NT2/D1 (cell line): ENCODE measurements around the gene SARNP.
"Not testable (repeated sequence)": the region's sequence is repeated elsewhere in the genome, so short reads cannot be mapped to it uniquely, and the experiment has no call there.

Experiments
- DNase-seq: peaks from one replicate; pipeline ENCODE4 v3.0.0-alpha.2; 2011; ENCODE audit warnings: low read depth, low spot score
- H3K27me3 ChIP-seq: 2 replicates; pipeline ENCODE4 v1.6.0; 2011; ENCODE audit warnings: mild to moderate bottlenecking; ENCODE audit not compliant: insufficient read length, insufficient read depth
- H3K36me3 ChIP-seq: 2 replicates; pipeline ENCODE4 v1.6.1; 2011; ENCODE audit warnings: mild to moderate bottlenecking, low read length, mixed read lengths; ENCODE audit not compliant: insufficient read depth, insufficient read length
- H3K4me1 ChIP-seq: 2 replicates; pipeline ENCODE4 v1.5.1; 2011; ENCODE audit not compliant: insufficient read depth, insufficient read length
- H3K4me3 ChIP-seq: 2 replicates; pipeline ENCODE4 v1.5.1; 2011; ENCODE audit warnings: low read depth; ENCODE audit not compliant: insufficient read length
- H3K9ac ChIP-seq: 2 replicates; pipeline ENCODE4 v1.6.0; 2011; ENCODE audit warnings: low read depth; ENCODE audit not compliant: insufficient read length
- H3K9me3 ChIP-seq: 2 replicates; pipeline ENCODE4 v1.5.1; 2011; ENCODE audit warnings: mild to moderate bottlenecking, low read length; ENCODE audit not compliant: insufficient read depth
- SUZ12 ChIP-seq: IDR thresholded peaks from 2 replicates; pipeline ENCODE4 v1.6.1; 2011; ENCODE audit not compliant: insufficient read length, insufficient read depth; ENCODE audit errors: extremely low read depth
- YY1 ChIP-seq: IDR thresholded peaks from 2 replicates; pipeline ENCODE4 v1.6.1; 2011; ENCODE audit not compliant: insufficient read length, insufficient read depth
- ZNF274 ChIP-seq: IDR thresholded peaks from 2 replicates; pipeline ENCODE4 v1.6.1; 2011; ENCODE audit warnings: mild to moderate bottlenecking, low read depth, low read length

SARNP gene

DNA sequence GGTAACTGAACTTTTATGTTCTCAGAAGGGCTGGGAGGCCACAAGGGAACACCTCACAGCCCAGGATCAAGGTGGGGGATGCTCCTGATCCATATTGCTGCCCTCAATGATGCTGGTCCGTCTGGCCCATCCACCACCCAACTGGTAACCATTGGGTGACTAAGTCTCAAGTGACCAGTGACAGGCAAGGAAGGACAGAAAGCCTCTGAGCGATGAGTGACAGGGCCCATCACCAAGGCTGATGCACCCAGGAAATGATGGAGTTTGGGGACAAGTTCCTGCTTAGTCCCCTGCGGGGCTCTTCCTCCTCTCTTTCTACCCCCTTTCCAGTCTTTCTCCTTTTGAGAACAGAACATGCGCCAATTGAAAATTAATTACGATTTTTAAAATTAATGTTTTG is 27.8 kb upstream of the SARNP start:
- no peaks in the 10 kb centered on the region for H3K27me3 ChIP-seq
- DNase-seq, result no peak
- peaks cover 9% of the 10 kb centered on the region for H3K4me1 ChIP-seq
- H3K9me3 ChIP-seq, result no peaks in the 10 kb centered on the region
- peaks cover 10% of the 10 kb centered on the region for H3K36me3 ChIP-seq
- H3K4me3 ChIP-seq, result no peak overlapping the region
- TF ChIP-seq ZNF274 (no peak), SUZ12 (no peak), YY1 (no peak)
- H3K9ac ChIP-seq, result no peak overlapping the region

GRCh38 chr12:55844961-55845360 is 27.4 kb upstream of the SARNP start:
- Histone ChIP-seq H3K4me1 (peaks cover 9% of the 10 kb centered on the region), H3K4me3 (no peak overlapping the region), H3K9me3 (no peaks in the 10 kb centered on the region), H3K9ac (no peak overlapping the region), H3K36me3 (peaks cover 12% of the 10 kb centered on the region), H3K27me3 (no peaks in the 10 kb centered on the region)
- TF ChIP-seq SUZ12, result no peak
- TF ChIP-seq ZNF274, result no peak
- no peak for TF ChIP-seq YY1
- no peak for DNase-seq

DNA sequence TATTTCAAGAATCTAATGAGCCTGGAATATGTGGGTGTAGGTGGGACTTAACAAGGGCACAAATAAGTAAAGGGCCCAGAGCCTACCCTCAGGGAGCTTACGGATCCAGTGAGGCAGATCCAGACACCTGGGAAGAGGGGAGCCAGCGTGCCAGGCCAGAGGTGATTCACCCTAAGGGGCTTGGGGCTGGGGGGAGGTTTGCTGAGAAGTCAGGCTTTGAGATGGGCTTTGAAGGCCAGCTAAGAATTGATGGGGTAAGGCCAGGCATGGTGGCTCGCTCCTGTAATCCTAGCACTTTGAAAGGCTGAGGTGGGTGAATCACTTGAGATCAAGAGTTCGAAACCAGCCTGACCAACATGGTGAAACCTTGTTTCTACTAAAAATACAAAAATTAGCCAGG is 25.9 kb upstream of the SARNP start:
- no peak for DNase-seq
- no peak overlapping the region for H3K9ac ChIP-seq
- H3K4me3 ChIP-seq, result no peak overlapping the region
- no peak for TF ChIP-seq YY1
- TF ChIP-seq ZNF274, result no peak
- no peak for TF ChIP-seq SUZ12
- H3K27me3 ChIP-seq, result no peaks in the 10 kb centered on the region
- no peaks in the 10 kb centered on the region for H3K9me3 ChIP-seq
- peaks cover 25% of the 10 kb centered on the region for H3K36me3 ChIP-seq
- H3K4me1 ChIP-seq, result peaks cover 13% of the 10 kb centered on the region

- Histone ChIP-seq H3K9me3 (no peaks in the 10 kb centered on the region), H3K9ac (peak within 1 kb of the TSS; percentile 65), H3K27me3 (no peaks in the 10 kb centered on the region), H3K36me3 (peaks cover 31% of the 10 kb centered on the region), H3K4me3 (peak within 1 kb of the TSS; percentile 38), H3K4me1 (peaks cover 13% of the 10 kb centered on the region)
- TF ChIP-seq ZNF274 (no peak), YY1 (no peak), SUZ12 (no peak)
- peak; percentile 62 for DNase-seq
Observed at GRCh38 chr12:55842681-55843429, 25.3 kb upstream of the SARNP start, which contains the start of gene MMP19. Gene MMP19, minus strand, starts transcription at chr12:55842936. Its CDS starts 106 bp downstream, at chr12:55842830.

- H3K27me3 ChIP-seq, result no peaks in the 10 kb centered on the region
Observed at GRCh38 chr12:55840581-55841351, 23.2 kb upstream of the SARNP start.

DNA sequence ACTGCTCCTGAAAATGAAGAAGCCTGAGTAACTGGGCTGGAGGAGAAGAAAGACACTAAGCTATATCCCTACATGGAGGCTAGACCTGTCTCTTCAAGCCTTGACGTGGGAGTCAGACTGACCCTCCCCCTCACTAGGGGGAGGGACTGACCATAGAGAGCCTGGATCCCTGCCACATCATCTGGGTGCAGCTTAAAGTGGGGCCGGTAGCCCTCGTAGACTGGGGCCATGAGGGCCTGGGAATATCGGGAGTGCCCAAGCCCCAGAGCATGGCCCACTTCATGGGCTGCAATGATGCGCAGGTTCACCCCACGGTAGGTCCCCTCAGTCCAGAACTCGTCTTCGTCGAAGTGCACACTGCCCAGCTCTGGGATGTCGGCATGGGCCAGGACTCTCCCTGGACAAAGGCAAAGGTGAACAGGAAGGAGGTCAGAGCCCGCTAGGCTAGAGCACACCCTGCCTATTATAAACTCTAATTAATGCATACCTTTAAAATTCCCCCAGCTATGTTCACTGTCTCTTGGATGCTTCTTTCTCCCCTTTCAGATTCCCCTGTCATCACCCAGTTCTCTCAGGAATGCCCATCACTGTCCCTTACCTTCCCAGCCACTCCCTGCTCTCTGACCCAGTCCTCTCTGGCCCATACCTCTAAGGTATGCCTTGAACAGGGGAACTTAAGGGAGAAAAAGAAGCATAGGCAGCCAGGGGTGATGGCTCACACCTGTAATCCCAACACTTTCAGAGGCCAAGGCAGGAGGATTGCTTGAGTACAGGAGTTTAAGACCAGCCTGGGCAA is 22.0 kb upstream of the SARNP start:
- H3K9ac ChIP-seq, result no peak overlapping the region
- no peaks in the 10 kb centered on the region for H3K9me3 ChIP-seq
- no peaks in the 10 kb centered on the region for H3K27me3 ChIP-seq
- H3K4me1 ChIP-seq, result peaks cover 10% of the 10 kb centered on the region
- TF ChIP-seq SUZ12, result no peak
- TF ChIP-seq YY1, result no peak
- TF ChIP-seq ZNF274, result no peak
- no peak for DNase-seq
- no peak overlapping the region for H3K4me3 ChIP-seq
- peaks cover 64% of the 10 kb centered on the region for H3K36me3 ChIP-seq

More at GRCh38 chr12:55840581-55841351, 23.2 kb upstream of the SARNP start:
- Histone ChIP-seq H3K9ac (no peak overlapping the region), H3K36me3 (peaks cover 52% of the 10 kb centered on the region), H3K4me1 (peaks cover 10% of the 10 kb centered on the region), H3K4me3 (no peak overlapping the region), H3K9me3 (no peaks in the 10 kb centered on the region)
- no peak for DNase-seq
- TF ChIP-seq SUZ12 (no peak), ZNF274 (no peak), YY1 (no peak)

- no peak for TF ChIP-seq YY1
- no peak for TF ChIP-seq ZNF274
- TF ChIP-seq SUZ12, result no peak
- Histone ChIP-seq H3K4me1 (peaks cover 9% of the 10 kb centered on the region), H3K36me3 (peaks cover 65% of the 10 kb centered on the region), H3K9ac (no peak overlapping the region), H3K4me3 (no peak overlapping the region), H3K27me3 (no peaks in the 10 kb centered on the region), H3K9me3 (no peaks in the 10 kb centered on the region)
- DNase-seq, result no peak
Observed at GRCh38 chr12:55838361-55838760, 20.8 kb upstream of the SARNP start.

DNA sequence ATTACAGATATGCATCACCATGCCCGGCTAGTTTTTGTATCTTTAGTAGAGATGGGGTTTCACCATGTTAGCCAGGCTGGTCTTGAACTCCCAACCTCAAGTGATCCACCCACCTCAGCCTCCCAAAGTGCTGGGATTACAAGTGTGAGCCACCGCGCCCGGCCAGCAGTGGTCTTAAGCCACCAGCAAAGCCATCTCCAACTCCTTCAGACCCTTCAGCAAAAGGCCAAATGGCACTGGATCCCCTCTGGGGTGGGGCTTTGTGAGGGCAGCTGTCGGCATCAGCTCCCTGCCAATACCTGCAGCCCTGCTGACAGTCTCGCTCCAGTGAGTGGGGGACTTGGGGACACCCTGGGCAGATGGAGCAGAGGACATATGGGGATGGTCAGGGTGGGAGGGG is 16.9 kb upstream of the SARNP start:
- H3K9ac ChIP-seq, H3K27me3 ChIP-seq, H3K9me3 ChIP-seq, DNase-seq, H3K4me3 ChIP-seq: not testable (repeated sequence)
- Histone ChIP-seq H3K4me1 (peaks cover 14% of the 10 kb centered on the region), H3K36me3 (peaks cover 53% of the 10 kb centered on the region)
